Tibial nerve (tissue), 4 donors: Measurements from ENCODE around the gene HEXD.

Source experiments
- CTCF ChIP-seq, 5 experiments: fragments of 200-600 bp in 3 of 5; fragments of 450-650 bp in 2 of 5; sonication (generic) in 3 of 5; IDR thresholded peaks; one replicate each; pipeline ENCODE4 v1.5.1; 2016 to 2019; ENCODE audit warnings: antibody characterized with exemption in 5 of 5, mild to moderate bottlenecking in 3 of 5, moderate library complexity in 2 of 5
- EP300 ChIP-seq, 2 donors: sonication (generic); formaldehyde crosslinking; IDR thresholded peaks; one replicate each; pipeline ENCODE4 v1.6.1; 2017; ENCODE audit warnings: antibody characterized with exemption in 2 of 2, mild to moderate bottlenecking in 1 of 2

GRCh38 chr17:82483836-82484235 is 65.7 kb downstream of the HEXD start:
- TF ChIP-seq CTCF (IDR thresholded peaks at IDR 0.05), result no peak
- no peak for TF ChIP-seq EP300 (IDR thresholded peaks at IDR 0.05)
